Frontal cortex (tissue), 4 donors: Measurements from ENCODE around the gene PUS7L. TPM values are rescaled to one million over a fixed set of nuclear protein-coding genes. Genes with fewer than 3 reads are reported as not detected.

Source experiments
- DNase-seq, 2 donors: peaks; one replicate each; pipeline ENCODE4 v3.0.0; 2012; ENCODE audit warnings: low spot score in 2 of 2
- FAIRE-seq: peaks from 2 replicates; lab custom pipeline; 2012; peaks lifted over from hg19 to GRCh38; lab: Jason Lieb, UNC
- total RNA-seq: library from RNA; depleted of rRNA; stranded (reverse); fragments of >200 nt; gene quantifications from one replicate; pipeline ENCODE4 v1.2.3, GENCODE V29; 2014
- donor health status: control.
- donor health status: control.
- donor health status: control.

The PUS7L gene
- 26.5 TPM for total RNA-seq

- DNase-seq (peak; percentile 73 to 90), FAIRE-seq (no peak)
Measured at GRCh38 chr12:43758728-43759563, at the start of gene PUS7L, which contains the start of gene IRAK4. PUS7L (minus strand) TSS chr12:43758790; CDS start chr12:43755245, 3,545 bp downstream. IRAK4 (plus strand) TSS chr12:43758951; CDS start chr12:43768112, 9,161 bp downstream.

- no peak for DNase-seq
- no peak for FAIRE-seq
Measured at GRCh38 chr12:43807386-43807785, 48.8 kb upstream of the PUS7L start.

- peak; percentile 7 to 22 for DNase-seq
- FAIRE-seq, result no peak
Measured at GRCh38 chr12:43806737-43807072, 48.1 kb upstream of the PUS7L start.

GRCh38 chr12:43805860-43806736, 47.5 kb upstream of the PUS7L start, which contains the start of gene TWF1:
TWF1 (minus strand) TSS chr12:43806317; CDS start chr12:43806245, 72 bp downstream.
- FAIRE-seq, result no peak
- peak; percentile 86 to 87 for DNase-seq

- FAIRE-seq (no peak), DNase-seq (peak in 1 of 2 donors; percentile 17)
Measured at GRCh38 chr12:43805149-43805859, 46.7 kb upstream of the PUS7L start.

GRCh38 chr12:43797561-43798217, 39.1 kb upstream of the PUS7L start:
- no peak for FAIRE-seq
- no peak for DNase-seq

GRCh38 chr12:43795716-43796280, 37.2 kb upstream of the PUS7L start:
- FAIRE-seq, result no peak
- DNase-seq, result no peak

- DNase-seq (no peak), FAIRE-seq (no peak)
Measured at GRCh38 chr12:43789941-43790340, 31.4 kb upstream of the PUS7L start.

- DNase-seq, result no peak
- FAIRE-seq, result no peak
Measured at GRCh38 chr12:43786899-43787693, 28.5 kb upstream of the PUS7L start.

- DNase-seq, result peak in 1 of 2 donors; percentile 11
- FAIRE-seq, result no peak
Measured at GRCh38 chr12:43776498-43776897, 17.9 kb upstream of the PUS7L start.

GRCh38 chr12:43766291-43766690, 7.7 kb upstream of the PUS7L start:
- DNase-seq (no peak), FAIRE-seq (no peak)

GRCh38 chr12:43764528-43764927, 5.9 kb upstream of the PUS7L start:
- DNase-seq, result no peak
- no peak for FAIRE-seq

- FAIRE-seq, result no peak
Measured at GRCh38 chr12:43763769-43764168, 5.2 kb upstream of the PUS7L start.

GRCh38 chr12:43762596-43762995, 4.0 kb upstream of the PUS7L start:
- FAIRE-seq (no peak), DNase-seq (no peak)

More at GRCh38 chr12:43763769-43764168, 5.2 kb upstream of the PUS7L start:
- no peak for DNase-seq

- DNase-seq, result no peak
- no peak for FAIRE-seq
Measured at GRCh38 chr12:43761500-43761899, 2.9 kb upstream of the PUS7L start.

GRCh38 chr12:43760396-43760795, 1.8 kb upstream of the PUS7L start:
- no peak for DNase-seq
- no peak for FAIRE-seq

- FAIRE-seq (no peak), DNase-seq (peak; percentile 22 to 49)
Measured at GRCh38 chr12:43758247-43758727, 303 bp downstream of the PUS7L start.

GRCh38 chr12:43754015-43754414, 4.6 kb downstream of the PUS7L start:
- no peak for FAIRE-seq
- no peak for DNase-seq
